Gastrocnemius medialis (tissue), 4 donors: ENCODE data around the gene PCP4L1. TPM values are rescaled to one million over a fixed set of nuclear protein-coding genes. Genes with fewer than 3 reads are reported as not detected.

Experiments used
- ATAC-seq, 2 donors: fragments of 150-250 bp; one replicate each; pipeline ENCODE4 v1.9.1; 2016
- DNase-seq, 2 donors: peaks; one replicate each; pipeline ENCODE4 v3.0.0-alpha.2; 2019
- H3K27ac ChIP-seq, 4 donors: fragments of 200-600 bp; sonication (generic); 1 replicate in 1 of 4; 2 replicates in 3 of 4; pipeline ENCODE4 v1.5.1; 2016 to 2018; ENCODE audit warnings: mild to moderate bottlenecking in 2 of 4, moderate library complexity in 1 of 4
- H3K27me3 ChIP-seq, 3 donors: fragments of 200-600 bp; sonication (generic) in 2 of 3; 1 replicate in 1 of 3; 2 replicates in 2 of 3; pipeline versions ENCODE4 v1.5.1 to v1.6.0; 2016 to 2019; ENCODE audit warnings: mild to moderate bottlenecking in 1 of 3, moderate library complexity in 1 of 3
- H3K36me3 ChIP-seq, 2 donors: fragments of 200-600 bp; sonication (generic) in 1 of 2; one replicate each; pipeline ENCODE4 v1.5.1; 2017 to 2018
- H3K4me1 ChIP-seq, 2 donors: fragments of 200-600 bp; sonication (generic) in 1 of 2; one replicate each; pipeline ENCODE4 v1.5.1; 2016 to 2017; ENCODE audit warnings: mild to moderate bottlenecking in 2 of 2
- H3K4me3 ChIP-seq, 4 donors: fragments of 200-600 bp; sonication (generic) in 3 of 4; 1 replicate in 1 of 4; 2 replicates in 3 of 4; pipeline ENCODE4 v1.5.1; 2016 to 2019; ENCODE audit warnings: mild to moderate bottlenecking in 2 of 4
- H3K9me3 ChIP-seq, 3 donors: fragments of 200-600 bp; sonication (generic) in 2 of 3; 1 replicate in 1 of 3; 2 replicates in 2 of 3; pipeline ENCODE4 v1.5.1; 2016 to 2019
- CTCF ChIP-seq, 5 experiments: fragments of 450-650 bp in 3 of 5; fragments of 200-600 bp in 2 of 5; sonication (generic) in 2 of 5; IDR thresholded peaks in 4 of 5; conservative IDR thresholded peaks in 1 of 5; 1 replicate in 4 of 5; 2 replicates in 1 of 5; pipeline ENCODE4 v1.5.1; 2016 to 2019; ENCODE audit warnings: antibody characterized with exemption in 5 of 5, mild to moderate bottlenecking in 3 of 5, moderate library complexity in 3 of 5
- POLR2A ChIP-seq, 2 donors: fragments of 450-650 bp; IDR thresholded peaks; one replicate each; pipeline ENCODE4 v1.6.1; 2017; ENCODE audit warnings: antibody characterized with exemption in 2 of 2, mild to moderate bottlenecking in 2 of 2, moderate library complexity in 2 of 2
- in situ Hi-C, 4 donors: fragments of 200-750 bp; cut with MboI; loops; one replicate each; pipeline versions ENCODE4 v1.15.0 to v1.8.0; 2017; ENCODE audit warnings: low sequenced_read_pairs in 4 of 4
- intact Hi-C: fragments of 100-400 bp; cut with DNase I; formaldehyde crosslinking; loops from one replicate; pipeline ENCODE4 v1.15.1; 2023; ENCODE audit warnings: low total_unique reads
- total RNA-seq, 4 donors: library from RNA; depleted of rRNA; stranded (reverse); fragments of >200 nt; gene quantifications; one replicate each; pipeline versions ENCODE4 v1.1.0 to v1.2.3, GENCODE V29; 2016

Gene PCP4L1
- total RNA-seq, 4 donors from 2014 or later = not detected

- H3K4me3 ChIP-seq = peak overlapping the region in 1 of 4 donors; percentile 19
- DNase-seq (peak in 1 of 2 donors; percentile 37), ATAC-seq (peak; percentile 74 to 77)
- no peaks in the 10 kb centered on the region for H3K9me3 ChIP-seq
- no peaks in the 10 kb centered on the region for H3K27me3 ChIP-seq
- TF ChIP-seq CTCF (IDR thresholded peaks at IDR 0.05 in 4 of 5, conservative IDR thresholded peaks at IDR 0.05 in 1 of 5) = no peak
- TF ChIP-seq POLR2A (IDR thresholded peaks at IDR 0.05) = peak; percentile 19 to 44
- peak overlapping the region; percentile 56 to 77 (median 62) for H3K27ac ChIP-seq
- peaks cover 0 to 27% of the 10 kb centered on the region in 2 donors for H3K36me3 ChIP-seq
- H3K4me1 ChIP-seq = no peaks in the 10 kb centered on the region
- intact Hi-C loops = no loop called here
- in situ Hi-C loops = loop anchor here in 2 of 4 donors (25.0 kb wide), 1 partner anchor 520 kb away; the partner anchor contains the start of gene DUSP12 (in 2 of the 2)
These were observed 41.4 kb upstream of the PCP4L1 start for GRCh38 chr1:161216945-161217712.

- no peak for ATAC-seq
- no peak for DNase-seq
- H3K36me3 ChIP-seq = peaks cover 0 to 20% of the 10 kb centered on the region in 2 donors
- peak overlapping the region in 1 of 4 donors; percentile 19 for H3K4me3 ChIP-seq
- TF ChIP-seq POLR2A (IDR thresholded peaks at IDR 0.05) (no peak), CTCF (IDR thresholded peaks at IDR 0.05 in 4 of 5, conservative IDR thresholded peaks at IDR 0.05 in 1 of 5) (no peak)
- intact Hi-C loops = no loop called here
- H3K27ac ChIP-seq = peak overlapping the region in 3 of 4 donors; percentile 5 to 59 (median 54)
- H3K27me3 ChIP-seq = no peaks in the 10 kb centered on the region
- no peaks in the 10 kb centered on the region for H3K9me3 ChIP-seq
- in situ Hi-C loops = loop anchor here in 2 of 4 donors (25.0 kb wide), 1 partner anchor 519 kb away; the partner anchor contains the start of gene DUSP12 (in 2 of the 2)
- H3K4me1 ChIP-seq = no peaks in the 10 kb centered on the region
These were observed 40.7 kb upstream of the PCP4L1 start for GRCh38 chr1:161217831-161218230.

- peak overlapping the region in 1 of 4 donors; percentile 59 for H3K27ac ChIP-seq
- H3K36me3 ChIP-seq = peaks cover 0 to 13% of the 10 kb centered on the region in 2 donors
- H3K27me3 ChIP-seq = no peaks in the 10 kb centered on the region
- no peaks in the 10 kb centered on the region for H3K9me3 ChIP-seq
- ATAC-seq (no peak), DNase-seq (no peak)
- intact Hi-C loops (no loop called here), in situ Hi-C loops (loop anchor here in 2 of 4 donors (25.0 kb wide), 1 partner anchor 519 kb away; the partner anchor contains the start of gene DUSP12 (in 2 of the 2))
- no peak overlapping the region for H3K4me3 ChIP-seq
- no peak for TF ChIP-seq POLR2A (IDR thresholded peaks at IDR 0.05)
- TF ChIP-seq CTCF (IDR thresholded peaks at IDR 0.05 in 4 of 5, conservative IDR thresholded peaks at IDR 0.05 in 1 of 5) = no peak
- H3K4me1 ChIP-seq = no peaks in the 10 kb centered on the region
These were observed 40.1 kb upstream of the PCP4L1 start for GRCh38 chr1:161218301-161219077.

GRCh38 chr1:161219078-161219892, 39.3 kb upstream of the PCP4L1 start:
- Histone ChIP-seq H3K4me3 (no peak overlapping the region), H3K27ac (no peak overlapping the region), H3K4me1 (no peaks in the 10 kb centered on the region), H3K36me3 (peaks cover 0 to 5% of the 10 kb centered on the region in 2 donors), H3K27me3 (no peaks in the 10 kb centered on the region), H3K9me3 (no peaks in the 10 kb centered on the region)
- TF ChIP-seq POLR2A (IDR thresholded peaks at IDR 0.05) = no peak
- TF ChIP-seq CTCF (IDR thresholded peaks at IDR 0.05 in 4 of 5, conservative IDR thresholded peaks at IDR 0.05 in 1 of 5) = no peak
- intact Hi-C loops = no loop called here
- DNase-seq (no peak), ATAC-seq (no peak)
- in situ Hi-C loops = loop anchor here in 2 of 4 donors (25.0 kb wide), 1 partner anchor 518 kb away; the partner anchor contains the start of gene DUSP12 (in 2 of the 2)
